KBM-7 (cell line): Measurements from ENCODE around the gene PRRT1B.
"Not testable (repeated sequence)": the region's sequence is repeated elsewhere in the genome, so short reads cannot be mapped to it uniquely, and the experiment has no call there.

Source experiments
- DNase-seq: peaks from one replicate; pipeline ENCODE4 v3.0.0-alpha.2; 2015
- in situ Hi-C: fragments of 300-500 bp; cut with MboI; formaldehyde crosslinking; loops from 2 replicates; pipeline ENCODE4 v1.14.3; 2020; ENCODE audit warnings: low sequenced_read_pairs, low pct_unique_long_range_greater_than_20kb, mixed read lengths

The PRRT1B gene

DNA sequence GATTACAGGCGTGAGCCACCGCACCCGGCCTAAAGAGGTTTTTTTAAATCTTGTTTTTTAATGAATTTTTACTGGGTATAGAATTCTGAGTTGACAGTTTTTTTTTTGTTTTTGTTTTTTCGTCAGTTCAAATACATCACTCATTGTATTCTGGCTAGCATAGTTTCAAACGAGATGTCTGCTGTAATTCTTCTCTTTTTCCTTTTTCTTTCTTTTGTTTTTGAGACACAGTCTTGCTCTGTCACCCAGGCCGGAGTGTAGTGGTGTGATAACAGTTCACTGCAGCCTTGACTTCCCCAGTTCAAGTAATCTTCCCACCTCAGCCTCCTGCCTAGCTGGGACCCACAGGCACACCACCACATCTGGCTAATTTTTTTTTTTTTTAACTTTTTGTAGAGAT lies 2.2 kb upstream of the PRRT1B start:
- no peak for DNase-seq
- in situ Hi-C loops: no loop called here

DNA sequence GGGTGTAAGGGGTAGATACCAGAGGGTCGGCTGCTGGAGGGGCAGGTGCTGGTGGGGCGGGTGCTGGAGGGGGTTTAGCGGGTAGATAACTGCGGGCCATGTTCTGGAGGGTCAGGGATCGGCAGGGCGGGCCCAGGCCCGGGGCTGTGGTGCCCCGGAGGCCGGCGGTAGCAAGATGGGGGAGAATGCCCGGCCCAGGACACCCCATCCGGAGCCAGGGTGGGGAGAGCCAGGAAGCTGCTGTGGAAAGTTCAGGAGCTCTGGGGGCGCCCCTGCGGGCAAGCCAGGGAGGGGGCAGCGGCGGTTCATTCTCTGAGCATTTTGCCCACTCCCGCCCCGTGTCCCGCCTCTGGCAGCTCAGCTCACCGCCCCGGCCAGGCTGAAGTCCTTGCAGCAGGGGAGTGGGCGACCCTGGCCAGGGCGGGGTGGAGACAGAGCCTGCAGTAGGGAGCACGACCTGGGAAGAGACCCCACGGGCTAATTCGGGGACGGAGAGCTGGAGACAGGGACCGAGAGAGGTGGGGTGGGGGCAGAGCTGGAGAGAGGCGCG lies 538 bp downstream of the PRRT1B start:
- in situ Hi-C loops: no loop called here
- DNase-seq: no peak

DNA sequence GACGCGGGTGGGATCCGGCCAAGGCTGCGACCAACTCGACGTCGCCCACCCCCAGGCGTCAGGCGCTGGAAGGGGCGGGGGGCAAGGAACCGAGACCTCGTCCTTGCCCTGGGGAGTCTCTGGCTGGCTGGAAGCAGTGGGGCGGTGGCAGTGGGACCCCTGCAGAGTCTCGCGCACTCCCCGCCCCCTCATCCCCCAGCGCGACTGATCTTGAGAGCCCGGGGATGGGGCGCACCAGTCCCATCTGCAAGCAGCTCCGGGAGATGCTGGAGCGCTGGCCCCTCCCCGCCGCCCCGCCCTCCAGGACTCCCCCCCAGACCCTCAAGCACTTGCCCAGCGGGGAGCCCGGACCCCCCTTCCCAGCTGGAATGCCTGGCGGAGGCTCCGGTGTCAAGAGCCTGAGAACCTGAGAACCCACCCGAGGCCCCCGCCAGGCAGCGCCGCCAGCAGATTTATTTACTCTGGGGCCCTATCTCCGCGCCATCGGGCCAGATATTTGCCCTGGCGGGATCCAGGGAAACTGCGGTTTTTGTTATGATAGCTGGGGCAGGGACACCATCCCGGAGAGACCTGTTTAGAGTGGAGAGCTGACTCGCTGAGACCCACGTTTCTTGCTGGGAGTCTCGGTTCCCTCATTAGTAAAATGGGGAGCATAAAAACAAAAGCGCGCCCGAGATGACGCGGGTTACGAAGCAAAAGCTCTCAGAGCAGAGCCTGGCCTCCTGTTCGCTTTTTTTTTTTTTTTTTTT lies 1.2 kb downstream of the PRRT1B start:
- in situ Hi-C loops: no loop called here
- DNase-seq: no peak

DNA sequence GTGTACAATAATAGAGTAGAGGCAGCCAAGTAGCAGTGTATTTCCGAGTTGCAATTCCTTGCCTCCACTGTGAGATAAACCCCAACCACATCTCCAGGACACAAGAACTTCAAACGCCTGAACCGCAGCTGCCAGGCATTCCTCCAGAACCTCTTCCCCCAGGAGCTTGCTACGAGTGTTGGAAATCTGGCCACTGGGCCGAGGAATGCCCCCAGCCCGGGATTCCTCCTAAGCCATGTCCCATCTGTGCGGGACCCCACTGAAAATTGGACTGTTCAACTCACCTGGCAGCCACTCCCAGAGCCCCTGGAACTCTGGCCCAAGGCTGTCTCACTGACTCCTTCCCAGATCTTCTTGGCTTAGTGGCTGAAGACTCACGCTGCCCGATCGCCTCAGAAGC lies 3.9 kb downstream of the PRRT1B start:
- in situ Hi-C loops, DNase-seq: not testable (repeated sequence)

DNA sequence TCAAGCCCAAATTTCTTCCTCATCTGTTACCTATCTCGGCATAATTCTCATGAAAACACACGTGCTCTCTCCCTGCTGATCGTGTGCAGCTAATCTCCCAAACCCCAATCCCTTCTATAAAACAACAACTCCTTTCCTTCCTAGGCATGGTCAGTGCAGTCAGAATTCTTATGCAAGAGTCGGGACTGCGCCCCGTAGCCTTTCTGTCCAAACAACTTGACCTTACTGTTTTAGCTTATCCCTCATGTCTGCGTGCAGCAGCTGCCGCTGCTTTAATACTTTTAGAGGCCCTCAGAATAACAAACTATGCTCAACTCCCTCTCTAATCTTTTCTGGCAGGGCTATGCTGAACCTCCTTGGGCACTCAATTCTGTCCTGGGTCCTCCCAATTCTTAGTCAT lies 5.1 kb downstream of the PRRT1B start:
- DNase-seq, in situ Hi-C loops: not testable (repeated sequence)

DNA sequence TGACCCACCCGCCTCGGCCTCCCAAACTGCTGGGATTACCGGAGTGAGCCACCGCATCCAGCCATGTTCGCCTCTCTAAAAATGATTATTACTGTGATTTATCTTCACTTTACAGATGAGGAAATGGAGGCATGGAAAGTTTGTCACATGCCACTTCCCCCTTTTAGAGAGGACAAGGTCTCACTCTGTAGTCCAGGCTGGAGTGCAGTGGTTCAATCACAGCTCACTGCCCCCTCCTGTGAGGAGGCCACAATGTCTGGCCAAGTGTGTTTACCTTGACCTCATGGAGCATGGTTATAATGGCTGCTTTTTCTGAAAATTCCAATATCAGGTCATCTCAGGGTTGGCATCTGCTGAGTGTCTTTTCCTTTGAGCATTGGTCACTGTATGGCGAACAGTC lies 6.7 kb downstream of the PRRT1B start:
- in situ Hi-C loops: no loop called here
- no peak for DNase-seq

DNA sequence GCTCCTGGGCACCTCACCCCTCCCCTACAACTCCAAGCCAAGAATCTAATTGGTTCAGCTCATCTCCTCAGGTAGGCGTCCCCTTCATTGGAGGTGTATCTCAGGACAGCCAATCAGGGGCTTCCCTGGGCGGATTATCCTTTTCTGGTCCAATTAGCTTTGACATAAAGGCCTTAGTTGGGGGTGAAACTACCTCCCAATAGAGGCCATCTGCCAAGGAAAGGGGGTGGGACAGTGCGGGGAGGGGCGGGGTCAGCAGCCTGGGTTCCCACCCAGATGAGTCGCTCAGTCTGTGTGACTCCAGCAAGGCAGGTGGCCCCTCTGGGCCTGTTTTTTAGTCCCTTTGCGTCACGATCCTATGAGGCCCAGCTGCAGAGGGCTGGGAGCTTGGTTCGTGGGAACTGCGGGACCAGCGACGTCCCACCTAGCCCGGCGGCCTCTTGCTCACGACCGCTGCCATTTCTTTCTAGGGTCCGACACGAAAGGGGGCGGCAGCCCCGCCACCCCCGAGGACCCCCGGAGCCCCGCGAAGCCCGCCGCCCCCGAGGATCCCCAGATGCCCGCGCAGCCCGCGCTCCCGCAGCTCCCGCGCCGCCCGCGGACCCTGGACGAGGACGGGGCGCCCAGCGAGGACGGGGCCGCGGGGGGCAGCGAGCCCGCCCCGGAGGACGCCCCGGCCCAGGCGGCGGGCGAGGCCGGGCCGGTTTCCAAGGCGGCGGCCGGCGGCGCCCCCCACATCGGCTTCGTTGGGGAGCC lies 8.9 kb downstream of the PRRT1B start:
- in situ Hi-C loops: no loop called here
- no peak for DNase-seq

DNA sequence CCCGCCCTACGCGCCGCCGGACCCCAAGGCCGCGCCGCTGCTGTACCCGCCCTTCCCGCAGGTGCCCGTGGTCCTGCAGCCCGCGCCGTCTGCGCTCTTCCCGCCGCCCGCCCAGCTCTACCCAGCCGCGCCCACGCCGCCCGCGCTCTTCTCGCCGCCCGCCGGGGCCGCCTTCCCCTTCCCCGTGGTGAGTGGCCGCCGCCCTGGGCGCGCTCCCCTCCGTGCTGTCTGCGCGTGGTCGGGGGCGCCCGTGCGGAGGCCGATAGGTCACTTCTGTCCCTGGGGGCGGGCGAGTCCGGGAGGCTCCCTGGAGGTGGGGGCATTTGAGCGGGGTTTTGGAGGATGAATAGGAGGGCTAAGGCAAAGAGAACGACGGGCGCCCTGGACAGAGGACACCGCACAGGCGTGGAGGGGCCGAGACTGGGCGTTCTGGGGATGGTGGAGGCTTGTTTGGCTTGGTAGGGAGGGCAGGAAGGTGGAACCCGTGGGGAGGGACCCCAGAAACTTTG lies 9.6 kb downstream of the PRRT1B start:
- in situ Hi-C loops: no loop called here
- no peak for DNase-seq

DNA sequence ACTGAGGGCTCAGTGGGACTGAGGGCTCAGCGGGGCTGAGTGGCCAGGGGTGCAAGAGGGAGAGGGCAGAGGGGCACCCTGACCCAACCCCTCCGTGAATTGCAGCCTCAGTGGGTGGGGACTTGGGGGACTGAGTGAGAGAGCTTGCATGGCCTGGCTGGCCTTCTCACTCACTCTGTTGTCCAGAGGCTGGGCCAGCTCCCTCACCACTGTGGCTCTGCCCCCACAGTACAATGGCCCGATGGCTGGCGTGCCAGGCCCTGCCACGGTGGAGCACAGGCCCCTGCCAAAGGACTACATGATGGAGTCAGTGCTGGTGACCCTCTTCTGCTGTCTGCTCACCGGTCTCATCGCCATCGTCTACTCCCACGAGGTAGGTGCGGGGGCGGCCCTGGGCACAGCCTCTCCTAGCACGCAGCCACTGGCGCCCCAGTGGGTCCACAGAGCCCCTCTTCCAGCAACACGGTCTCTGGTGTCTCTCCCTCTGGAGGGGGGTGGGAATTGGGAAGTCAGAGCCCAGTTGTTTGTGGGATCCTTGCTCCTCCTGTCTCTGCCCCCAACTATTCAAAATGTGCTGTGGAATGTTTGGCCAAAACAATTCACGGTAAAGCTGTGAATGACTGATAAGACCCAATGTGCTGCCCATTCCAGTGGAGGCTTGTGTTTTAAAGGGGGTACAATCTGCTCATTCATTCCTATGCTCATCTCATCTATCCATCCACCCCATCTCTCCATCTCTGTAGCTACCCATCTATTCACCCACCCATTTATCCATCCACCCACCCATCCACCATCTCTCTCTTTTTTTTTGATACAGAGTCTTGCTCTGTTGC lies 10.7 kb downstream of the PRRT1B start:
- in situ Hi-C loops: no loop called here
- no peak for DNase-seq

DNA sequence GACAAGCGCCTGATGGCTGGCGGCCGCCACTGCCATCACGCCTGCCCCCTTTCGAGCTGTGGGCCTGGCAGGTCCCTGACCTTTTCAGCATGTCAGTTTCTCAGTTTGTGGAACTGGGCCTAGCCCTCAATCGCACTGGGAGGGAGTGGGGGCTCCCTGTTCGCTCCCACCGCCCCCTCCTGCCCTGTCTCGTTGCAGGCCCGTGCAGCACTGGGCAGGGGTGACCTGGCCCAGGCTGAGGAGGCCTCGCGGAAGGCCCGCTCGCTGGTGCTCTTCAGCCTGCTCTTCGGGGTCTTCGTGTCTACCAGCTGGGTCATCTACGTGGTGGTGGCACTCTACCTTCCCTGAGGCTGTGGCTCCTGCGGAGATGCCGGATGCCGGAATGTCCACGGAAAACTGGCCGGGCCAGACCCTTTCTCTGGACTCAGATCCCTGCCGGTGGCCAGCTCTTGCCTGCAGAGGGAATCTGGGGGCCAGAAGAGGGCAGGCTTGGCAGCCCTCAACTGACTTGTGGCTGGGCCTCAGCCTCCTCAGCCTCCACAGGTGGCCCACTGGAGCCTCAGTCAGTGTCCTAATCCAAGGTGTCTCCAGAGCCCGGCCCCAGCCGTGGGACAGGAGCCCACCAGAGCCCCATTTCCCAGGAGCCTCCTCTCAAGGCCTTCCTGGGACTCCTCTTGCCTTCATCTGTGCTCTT lies 12.7 kb downstream of the PRRT1B start:
- in situ Hi-C loops: no loop called here
- DNase-seq: no peak

DNA sequence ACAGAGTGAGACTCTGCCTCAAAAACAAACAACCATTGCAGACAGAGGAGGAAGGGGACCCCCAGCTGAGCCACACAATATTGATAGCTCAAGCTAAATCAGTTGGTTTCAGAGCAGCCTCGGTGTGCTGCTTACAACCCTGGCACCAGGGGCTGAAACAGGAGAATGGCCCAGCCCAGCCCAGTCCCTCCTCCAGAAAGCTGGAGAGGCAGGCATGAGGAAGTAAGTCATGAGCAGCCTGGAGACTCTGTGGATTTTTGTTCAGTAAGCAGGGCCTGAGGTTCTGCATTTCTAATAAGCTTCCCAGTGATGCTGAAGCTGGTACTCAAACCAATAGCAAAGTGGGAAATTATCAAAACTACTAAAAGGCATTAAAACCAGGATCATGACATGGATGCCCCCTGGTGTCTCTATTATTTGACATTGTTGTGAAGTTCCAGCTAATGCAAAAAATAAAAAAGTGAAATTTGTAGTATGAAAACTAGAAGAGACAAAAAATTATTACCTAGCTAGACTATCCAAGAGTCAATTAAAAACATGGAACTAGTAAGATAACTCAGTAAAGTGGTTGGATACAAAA lies 14.2 kb downstream of the PRRT1B start:
- in situ Hi-C loops: no loop called here
- DNase-seq: peak; percentile 18

DNA sequence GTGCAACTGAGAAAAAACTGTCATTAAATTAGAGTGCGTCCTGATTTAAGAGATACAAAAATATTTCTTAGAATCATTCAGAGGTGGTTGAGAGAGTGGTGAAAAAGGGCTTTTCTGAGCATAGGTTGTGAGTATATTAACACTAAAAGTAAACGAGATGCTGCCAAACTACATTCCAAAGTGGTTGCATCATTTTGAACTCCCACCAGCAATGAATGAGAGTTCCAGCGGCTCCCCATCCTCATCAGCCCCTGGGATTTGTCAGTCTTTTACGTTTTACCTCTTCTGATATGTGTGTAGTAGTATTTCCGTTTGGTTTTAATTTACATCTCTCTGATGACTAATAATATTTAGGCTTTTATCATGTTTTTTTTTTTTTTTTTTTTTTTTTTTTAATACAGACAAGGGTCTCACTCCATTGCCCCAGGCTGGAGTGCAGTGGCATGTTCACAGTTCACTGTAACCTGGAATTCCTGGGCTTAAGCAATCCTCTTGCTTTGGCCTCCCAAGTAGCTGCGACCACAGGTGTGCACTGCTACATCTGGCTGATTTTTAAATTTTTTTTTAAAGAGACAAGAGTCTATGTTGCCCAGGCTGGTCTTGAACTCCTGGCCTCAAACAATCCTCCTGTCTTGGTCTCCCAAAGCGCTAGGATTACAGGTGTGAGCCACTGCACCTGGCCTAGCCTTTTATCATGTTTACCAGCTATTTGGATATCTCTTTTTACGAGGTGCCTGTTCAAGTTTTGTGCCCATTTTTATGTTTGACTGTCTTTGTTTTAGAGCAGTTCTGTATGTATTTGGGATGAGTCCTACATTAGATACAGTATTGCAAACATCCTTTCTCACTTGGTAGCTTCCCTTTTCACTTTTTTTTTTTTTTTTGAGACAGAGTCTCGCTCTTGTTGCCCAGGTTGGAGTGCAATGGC lies 17.0 kb downstream of the PRRT1B start:
- in situ Hi-C loops: no loop called here
- DNase-seq: no peak

DNA sequence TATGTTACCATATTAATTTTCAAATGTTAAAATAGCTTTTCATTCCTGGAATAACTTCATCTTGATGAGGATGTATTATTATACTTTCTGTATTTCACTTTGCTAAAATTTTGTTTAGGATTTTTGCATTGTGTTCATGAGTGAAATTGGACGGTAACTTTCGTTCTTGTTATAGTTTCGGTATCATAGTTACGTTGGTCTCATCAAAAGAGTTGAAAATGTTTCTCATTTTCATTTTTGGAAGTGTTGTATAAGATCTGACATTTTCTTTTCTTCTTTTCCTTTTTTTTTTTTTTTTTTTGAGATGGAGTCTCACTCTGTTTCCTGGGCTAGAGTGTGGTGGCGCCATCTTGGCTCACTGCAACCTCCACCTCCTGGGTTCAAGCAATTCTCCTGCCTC lies 20.0 kb downstream of the PRRT1B start:
- in situ Hi-C loops: no loop called here
- DNase-seq: no peak

DNA sequence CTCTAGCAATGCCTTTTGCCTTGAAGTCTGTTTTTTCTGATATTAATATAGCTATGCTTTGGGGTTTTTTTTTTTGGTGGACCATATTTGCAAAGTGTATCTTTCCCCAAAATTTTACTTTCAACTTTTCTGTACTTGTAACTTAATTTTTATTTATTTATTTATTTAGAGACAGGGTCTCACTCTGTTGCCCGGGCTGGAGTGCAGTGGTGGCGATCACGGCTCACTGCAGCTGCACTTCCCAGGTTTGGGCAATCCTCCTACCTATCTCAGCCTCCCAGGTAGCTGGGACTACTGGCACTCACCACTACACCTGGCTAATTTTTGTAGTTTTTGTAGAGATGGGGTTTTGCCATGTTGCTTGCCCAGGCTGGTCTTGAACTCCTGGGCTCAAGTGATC lies 20.8 kb downstream of the PRRT1B start:
- in situ Hi-C loops: no loop called here
- DNase-seq: no peak

DNA sequence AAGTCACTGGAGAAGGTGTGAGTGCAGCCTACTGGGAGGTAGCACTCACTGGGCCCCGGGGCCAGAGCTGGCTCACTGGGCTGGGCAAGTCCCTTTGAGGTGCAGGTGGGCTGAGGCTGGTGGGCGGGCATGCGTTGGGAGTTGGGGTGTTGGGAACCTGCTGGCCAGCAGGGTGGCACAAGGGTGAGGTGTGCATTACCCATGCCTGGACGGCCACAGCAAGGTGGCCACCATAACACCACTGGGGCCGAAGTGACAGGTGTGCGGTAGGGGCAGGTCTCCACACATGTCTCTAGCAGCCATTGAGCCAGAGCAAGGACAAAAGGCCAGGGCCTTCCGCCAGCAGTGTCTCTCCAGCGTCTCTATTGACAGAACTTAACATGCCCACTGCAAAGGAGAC lies 22.6 kb downstream of the PRRT1B start:
- no peak for DNase-seq
- in situ Hi-C loops: no loop called here

DNA sequence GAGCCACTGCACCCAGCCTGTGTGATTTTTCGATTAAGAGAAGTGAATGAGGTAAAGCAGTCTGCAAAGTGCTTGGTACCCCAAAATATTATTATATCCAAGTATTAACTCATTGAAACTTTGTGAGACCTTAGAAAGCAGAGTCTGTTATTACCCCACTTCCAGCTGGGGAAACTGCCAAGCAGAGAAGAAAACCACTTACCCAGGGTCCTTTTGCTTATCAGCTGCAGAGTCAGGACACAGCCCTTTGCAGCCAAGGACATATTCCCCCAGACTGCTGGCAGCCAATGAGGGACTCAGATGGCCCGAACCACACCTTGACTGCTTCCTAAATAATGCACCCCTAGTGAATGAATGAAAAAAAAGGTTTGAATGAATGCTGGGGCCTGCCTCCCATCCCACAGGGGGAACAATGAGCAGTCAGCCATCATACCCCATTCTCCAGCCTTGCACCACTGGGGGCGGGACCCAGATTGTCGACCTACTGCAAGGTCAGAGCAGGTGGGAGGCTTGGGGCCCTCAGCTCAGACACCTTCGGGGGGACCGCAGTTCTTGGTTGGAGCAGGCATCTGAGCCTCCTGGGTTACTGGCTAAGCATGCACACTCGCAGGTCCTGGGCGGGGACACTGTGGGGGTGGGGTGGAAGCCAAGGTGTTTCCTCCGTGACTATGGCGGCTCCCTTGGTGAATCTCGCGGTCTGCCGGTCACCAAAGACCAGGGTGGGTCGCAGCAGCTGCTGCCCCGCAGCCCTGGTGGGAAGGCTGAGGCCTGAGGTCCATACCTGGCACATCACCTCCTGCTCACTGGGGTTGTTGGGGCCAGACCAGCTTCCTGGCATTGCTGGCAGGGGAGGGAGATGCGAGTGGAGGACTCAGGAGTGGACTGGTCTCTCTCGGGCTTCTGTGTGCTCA lies 29.7 kb downstream of the PRRT1B start:
- no peak for DNase-seq
- in situ Hi-C loops: loop anchor here (25.0 kb wide), 1 partner anchor 162 kb away; the partner anchor contains the start of gene RAPGEF1
